ENCODE measurements around the gene MEDAG.

DNA sequence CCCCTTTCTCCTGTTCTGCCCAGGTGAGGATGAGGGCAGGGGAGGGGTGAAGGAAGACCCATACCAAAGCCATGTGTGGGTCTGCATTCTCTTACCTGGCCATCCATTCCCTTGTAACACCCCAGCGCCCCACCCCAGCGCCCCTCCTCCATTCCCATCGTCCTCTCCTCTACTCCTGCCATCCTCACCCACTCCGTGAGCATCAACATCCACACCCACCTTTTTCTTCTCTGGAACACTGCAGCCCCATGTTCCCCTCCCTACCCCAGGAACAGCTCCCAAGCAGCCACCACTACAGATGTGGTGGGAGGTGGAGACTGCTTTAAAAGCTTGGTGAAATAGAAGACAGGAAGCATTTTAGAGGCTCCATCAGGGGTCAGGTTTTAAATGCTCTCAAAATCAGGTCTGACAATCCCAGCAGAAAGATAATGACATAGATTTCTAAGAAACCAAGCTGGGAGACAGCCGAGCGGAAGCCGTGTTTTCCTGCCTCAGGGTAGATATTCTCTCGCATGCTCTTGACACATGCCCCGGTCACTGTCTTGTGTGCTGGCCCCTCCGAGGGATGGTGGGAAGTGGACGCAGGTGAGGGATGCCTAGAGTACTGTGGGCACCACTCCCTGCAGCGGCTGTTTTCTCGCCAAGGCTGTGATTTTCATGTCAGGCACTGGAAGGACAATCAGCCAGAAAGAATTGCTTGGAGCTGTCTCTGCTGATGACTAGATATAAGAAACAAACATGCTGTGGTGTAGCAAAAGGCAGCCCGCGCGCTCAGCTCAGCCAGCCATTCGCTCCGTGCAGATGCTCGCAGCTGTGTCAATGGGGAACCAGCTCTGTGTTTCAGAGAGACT lies 9.8 kb downstream of the MEDAG start:
- no peak for TF ChIP-seq POLR2AphosphoS5 (IDR thresholded peaks at IDR 0.05)
- TF ChIP-seq CTCF (IDR thresholded peaks at IDR 0.05): no peak
- no peak for TF ChIP-seq POLR2A (IDR thresholded peaks at IDR 0.05)
